A673 (cell line): ENCODE results near the gene SUSD5. TPM values are rescaled to one million over a fixed set of nuclear protein-coding genes. Genes with fewer than 3 reads are reported as not detected.

Experiments used
- BruUV-seq: library from RNA; stranded (reverse); fragments of 400-500 nt; replicated peaks from 2 replicates; lab custom pipeline; 2021; lab: Mats Ljungman, UMichigan
- CTCF ChIA-PET: fragments of 300-600 bp; sonication (Branson Sonifier 250); formaldehyde crosslinking; loops from one replicate; lab custom pipeline; 2022; ENCODE audit warnings: antibody characterized with exemption; lab: Charles Lee
- POLR2A ChIA-PET: fragments of 300-600 bp; sonication (Branson Sonifier 250); formaldehyde crosslinking; loops from one replicate; lab custom pipeline; 2022; ENCODE audit warnings: antibody characterized with exemption; ENCODE audit not compliant: low non-redundant PET; lab: Charles Lee
- DNase-seq: peaks from one replicate; pipeline ENCODE4 v3.0.0-alpha.2; 2015; ENCODE audit warnings: low spot score
- H3K27ac ChIP-seq: fragments of 200-600 bp; sonication (generic); 2 replicates; pipeline ENCODE4 v1.5.1; 2016; ENCODE audit warnings: mixed run types, low read depth, mild to moderate bottlenecking, mixed read lengths, antibody characterized with exemption, low read length; ENCODE audit not compliant: poor library complexity, severe bottlenecking
- H3K27me3 ChIP-seq: fragments of 200-600 bp; sonication (generic); replicated peaks from 2 replicates; pipeline ENCODE4 v1.6.1; 2017; ENCODE audit warnings: mixed run types, low read depth, mild to moderate bottlenecking, mixed read lengths, antibody characterized with exemption, low read length; ENCODE audit not compliant: insufficient read depth, poor library complexity
- H3K36me3 ChIP-seq: fragments of 200-600 bp; sonication (generic); 2 replicates; pipeline ENCODE4 v1.6.1; 2016; ENCODE audit warnings: mixed run types, mild to moderate bottlenecking, mixed read lengths, antibody characterized with exemption, low read length; ENCODE audit not compliant: insufficient read depth, poor library complexity, severe bottlenecking
- H3K4me1 ChIP-seq: fragments of 200-600 bp; sonication (generic); 2 replicates; pipeline ENCODE4 v1.6.1; 2017; ENCODE audit warnings: mixed run types, mild to moderate bottlenecking, mixed read lengths, antibody characterized with exemption, low read length; ENCODE audit not compliant: insufficient read depth, poor library complexity, severe bottlenecking
- H3K4me3 ChIP-seq: fragments of 200-600 bp; sonication (generic); 2 replicates; pipeline ENCODE4 v1.5.1; 2016; ENCODE audit warnings: low read depth, mixed run types, mild to moderate bottlenecking, mixed read lengths, low read length; ENCODE audit not compliant: poor library complexity, severe bottlenecking
- H3K9me3 ChIP-seq: fragments of 200-600 bp; sonication (generic); 2 replicates; pipeline ENCODE4 v1.6.1; 2016; ENCODE audit warnings: mixed run types, low read depth, mild to moderate bottlenecking, mixed read lengths, antibody characterized with exemption, low read length; ENCODE audit not compliant: poor library complexity, severe bottlenecking
- CTCF ChIP-seq: fragments of 300-800, 200-600 bp; sonication (generic); conservative IDR thresholded peaks from 2 replicates; pipeline ENCODE4 v1.5.1; 2017; ENCODE audit warnings: low read depth, mild to moderate bottlenecking, antibody characterized with exemption, low read length, moderate library complexity, mixed read lengths
- EZH2 ChIP-seq: fragments of 200-600 bp; sonication (generic); IDR thresholded peaks from 2 replicates; pipeline ENCODE4 v1.6.1; 2017; ENCODE audit warnings: borderline replicate concordance, low read depth, mild to moderate bottlenecking, mixed read lengths, antibody characterized with exemption, low read length; ENCODE audit not compliant: poor library complexity, severe bottlenecking
- intact Hi-C: fragments of 100-400 bp; cut with micrococcal nuclease; formaldehyde crosslinking; loops from one replicate; pipeline ENCODE4 v1.10.0; 2022; ENCODE audit not compliant: unreplicated experiment
- total RNA-seq: library from RNA; stranded (reverse); gene quantifications from 2 replicates; pipeline ENCODE4 v1.2.3, GENCODE V29; 2021

SUSD5 gene
- total RNA-seq, 1 experiment from 2014 or later = 0.97 TPM

- no peaks in the 10 kb centered on the region for H3K4me1 ChIP-seq
- no peaks in the 10 kb centered on the region for H3K9me3 ChIP-seq
- H3K27me3 ChIP-seq = no peaks in the 10 kb centered on the region
- TF ChIP-seq CTCF = no peak
- no peak for TF ChIP-seq EZH2
- H3K27ac ChIP-seq = no peak overlapping the region
- DNase-seq = no peak
- ChIA-PET CTCF (interaction anchor here (0.5 kb wide), 1 partner anchor 97 kb away, joined by 3 read pairs; no protein-coding TSS in a partner anchor), POLR2A (no interaction called here)
- intact Hi-C loops = no loop called here
- no peaks in the 10 kb centered on the region for H3K36me3 ChIP-seq
- BruUV-seq = no TSS peak
- H3K4me3 ChIP-seq = no peak overlapping the region
Measured at GRCh38 chr3:33171580-33171979, 47.0 kb downstream of the SUSD5 start.

- no peak for TF ChIP-seq EZH2
- no peak for TF ChIP-seq CTCF
- DNase-seq = no peak
- Histone ChIP-seq H3K4me1 (no peaks in the 10 kb centered on the region), H3K27me3 (no peaks in the 10 kb centered on the region), H3K9me3 (no peaks in the 10 kb centered on the region), H3K4me3 (no peak overlapping the region), H3K36me3 (no peaks in the 10 kb centered on the region), H3K27ac (no peak overlapping the region)
- ChIA-PET POLR2A (no interaction called here), CTCF (no interaction called here)
- no TSS peak for BruUV-seq
- intact Hi-C loops = no loop called here
Measured at GRCh38 chr3:33170531-33170930, 48.1 kb downstream of the SUSD5 start.

DNA sequence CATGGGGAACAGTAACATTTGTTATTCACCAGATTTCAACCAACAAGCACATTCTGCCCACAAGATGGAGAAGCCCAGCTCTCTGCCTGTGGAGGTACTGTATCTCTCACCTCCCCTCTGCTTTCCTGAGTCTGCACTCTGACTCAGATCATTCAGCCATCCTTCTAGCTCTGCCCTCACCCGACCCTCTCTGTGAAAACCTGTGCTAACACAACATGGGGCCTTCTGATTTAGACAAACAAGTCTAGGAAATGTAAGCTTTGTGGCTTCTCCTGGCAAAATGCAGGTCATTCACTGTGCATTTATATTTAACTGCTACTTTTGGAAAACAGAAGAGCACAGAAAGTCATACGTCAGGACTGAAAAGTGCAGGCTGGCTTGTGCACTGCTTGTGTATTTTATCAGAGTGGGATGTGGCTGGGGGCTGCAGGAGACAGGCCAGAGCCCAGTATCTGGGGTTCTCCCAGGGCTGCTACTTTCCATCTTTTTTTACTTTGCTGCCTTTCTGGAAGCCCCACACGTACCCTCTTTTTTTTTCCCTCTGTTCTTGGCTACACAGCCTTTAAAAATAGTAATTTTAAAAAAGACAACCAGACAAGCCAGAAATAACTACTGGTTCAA is 50.8 kb downstream of the SUSD5 start:
- BruUV-seq = no TSS peak
- Histone ChIP-seq H3K27me3 (no peaks in the 10 kb centered on the region), H3K9me3 (no peaks in the 10 kb centered on the region), H3K4me3 (no peak overlapping the region), H3K4me1 (no peaks in the 10 kb centered on the region), H3K36me3 (no peaks in the 10 kb centered on the region), H3K27ac (no peak overlapping the region)
- POLR2A ChIA-PET = interaction anchor here (0.6 kb wide), 1 partner anchor 1093 kb away, joined by 3 read pairs; no protein-coding TSS in a partner anchor
- intact Hi-C loops = no loop called here
- CTCF ChIA-PET = no interaction called here
- TF ChIP-seq CTCF = no peak
- no peak for TF ChIP-seq EZH2
- no peak for DNase-seq
